K562 (cell line): Measurements from ENCODE around the gene ZNF407.

Source experiments
- CHD2 ChIP-seq: IDR thresholded peaks from 2 replicates; pipeline ENCODE4 v1.6.1; 2011; ENCODE audit warnings: low read depth, low read length
- EGR1 ChIP-seq: fragments of 450-650 bp; conservative IDR thresholded peaks from 2 replicates; pipeline ENCODE4 v1.6.1; 2017; ENCODE audit warnings: mild to moderate bottlenecking
- ETV6 ChIP-seq, 3 experiments: fragments of 150-350 bp in 1 of 3; sonication (generic) in 1 of 3; formaldehyde crosslinking in 1 of 3; IDR thresholded peaks; 2 replicates each; pipeline versions ENCODE4 v1.6.1 to v1.8.0; 2014 to 2022; ENCODE audit warnings: borderline replicate concordance in 2 of 3, low read depth in 2 of 3, antibody characterized with exemption in 1 of 3, low read length in 1 of 3, mild to moderate bottlenecking in 1 of 3, missing genetic modification reagents in 1 of 3
- HDAC2 ChIP-seq: fragments of 450-650 bp; IDR thresholded peaks from 2 replicates; pipeline ENCODE4 v1.6.1; 2016; ENCODE audit warnings: mild to moderate bottlenecking
- HNRNPUL1 ChIP-seq: fragments of 200-400 bp; formaldehyde crosslinking; IDR thresholded peaks from 2 replicates; pipeline ENCODE4 v1.6.1; 2017; ENCODE audit warnings: low read length
- JUN ChIP-seq, 2 experiments: sonication (generic) in 1 of 2; formaldehyde crosslinking in 1 of 2; IDR thresholded peaks; 2 replicates each; pipeline versions ENCODE4 v1.6.1 to v1.8.0; 2012 to 2022; ENCODE audit warnings: borderline replicate concordance in 2 of 2, mild to moderate bottlenecking in 2 of 2, improper control_type of control experiment in 1 of 2, low read depth in 1 of 2, low read length in 1 of 2, missing genetic modification reagents in 1 of 2
- KAT8 ChIP-seq: fragments of 450-650 bp; IDR thresholded peaks from 2 replicates; pipeline ENCODE4 v1.6.1; 2016; ENCODE audit warnings: low read depth, mild to moderate bottlenecking
- KLF16 ChIP-seq: IDR thresholded peaks from 2 replicates; pipeline ENCODE4 v1.6.1; 2016; ENCODE audit warnings: antibody characterized with exemption
- ZEB2 ChIP-seq: fragments of 450-650 bp; IDR thresholded peaks from 2 replicates; pipeline ENCODE4 v1.6.1; 2016
- TF ChIP-seq, protein P1 (sequence below): fragments of 200-800 bp; sonication (Bioruptor generic); IDR thresholded peaks from 2 replicates; pipeline ENCODE4 v1.6.1; 2016; ENCODE audit warnings: missing genetic modification characterization, missing compliant biosample characterization
- TF ChIP-seq, protein P2 (sequence below), 2 experiments: fragments of 450-650 bp in 1 of 2; sonication (generic) in 1 of 2; formaldehyde crosslinking in 1 of 2; IDR thresholded peaks in 1 of 2; conservative IDR thresholded peaks in 1 of 2; 2 replicates each; pipeline versions ENCODE4 v1.6.1 to v1.8.1; 2016 to 2023; ENCODE audit warnings: mild to moderate bottlenecking in 2 of 2, moderate library complexity in 2 of 2, inconsistent platforms in 1 of 2, missing genetic modification reagents in 1 of 2
- TF ChIP-seq, protein P3 (sequence below), 3 experiments: IDR thresholded peaks in 2 of 3; conservative IDR thresholded peaks in 1 of 3; 2 replicates each; pipeline ENCODE4 v1.5.1; 2011 to 2012; ENCODE audit warnings: low read length in 3 of 3, mild to moderate bottlenecking in 3 of 3, control low read depth in 2 of 3, improper control_type of control experiment in 1 of 3, inconsistent platforms in 1 of 3, low read depth in 1 of 3, mixed read lengths in 1 of 3, moderate library complexity in 1 of 3; ENCODE audit not compliant: insufficient read depth in 2 of 3

DNA sequence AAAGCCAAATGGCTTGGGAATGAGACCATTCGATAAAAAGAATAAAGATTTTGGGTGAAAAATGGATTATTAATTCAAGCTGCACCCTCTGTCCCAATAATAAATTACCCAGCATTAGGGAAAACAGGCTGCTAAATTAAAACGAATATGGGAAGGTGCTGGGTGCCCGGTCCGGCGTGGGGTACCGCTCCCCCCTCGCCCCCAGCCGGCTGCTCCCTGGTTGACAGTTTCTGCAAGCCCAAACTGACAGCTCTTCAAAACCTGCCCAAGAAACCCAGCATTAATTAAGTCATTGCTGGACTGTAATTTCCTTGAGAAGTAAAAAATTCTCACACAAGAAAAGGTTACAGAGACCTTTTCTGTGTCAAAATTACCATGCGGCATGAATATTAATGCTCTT, 512.6 kb downstream of the ZNF407 start:
- TF ChIP-seq EGR1 (no peak), ETV6 (IDR thresholded peaks at IDR 0.05; ENCODE audit: borderline replicate concordance in 1 of 2, low read depth in 2 of 2, low read length in 1 of 2) (no peak), ETV6 (CRISPR knock-in tag; IDR thresholded peaks at IDR 0.05; ENCODE audit: borderline replicate concordance) (no peak), KAT8 (no peak), HDAC2 (no peak), JUN (IDR thresholded peaks at IDR 0.05; ENCODE audit: borderline replicate concordance, low read depth, low read length) (no peak), JUN (CRISPR knock-in tag; IDR thresholded peaks at IDR 0.05; ENCODE audit: borderline replicate concordance) (no peak), CHD2 (no peak), HNRNPUL1 (no peak), ZEB2 (no peak), KLF16 (no peak)
- TF ChIP-seq, protein P1, sequence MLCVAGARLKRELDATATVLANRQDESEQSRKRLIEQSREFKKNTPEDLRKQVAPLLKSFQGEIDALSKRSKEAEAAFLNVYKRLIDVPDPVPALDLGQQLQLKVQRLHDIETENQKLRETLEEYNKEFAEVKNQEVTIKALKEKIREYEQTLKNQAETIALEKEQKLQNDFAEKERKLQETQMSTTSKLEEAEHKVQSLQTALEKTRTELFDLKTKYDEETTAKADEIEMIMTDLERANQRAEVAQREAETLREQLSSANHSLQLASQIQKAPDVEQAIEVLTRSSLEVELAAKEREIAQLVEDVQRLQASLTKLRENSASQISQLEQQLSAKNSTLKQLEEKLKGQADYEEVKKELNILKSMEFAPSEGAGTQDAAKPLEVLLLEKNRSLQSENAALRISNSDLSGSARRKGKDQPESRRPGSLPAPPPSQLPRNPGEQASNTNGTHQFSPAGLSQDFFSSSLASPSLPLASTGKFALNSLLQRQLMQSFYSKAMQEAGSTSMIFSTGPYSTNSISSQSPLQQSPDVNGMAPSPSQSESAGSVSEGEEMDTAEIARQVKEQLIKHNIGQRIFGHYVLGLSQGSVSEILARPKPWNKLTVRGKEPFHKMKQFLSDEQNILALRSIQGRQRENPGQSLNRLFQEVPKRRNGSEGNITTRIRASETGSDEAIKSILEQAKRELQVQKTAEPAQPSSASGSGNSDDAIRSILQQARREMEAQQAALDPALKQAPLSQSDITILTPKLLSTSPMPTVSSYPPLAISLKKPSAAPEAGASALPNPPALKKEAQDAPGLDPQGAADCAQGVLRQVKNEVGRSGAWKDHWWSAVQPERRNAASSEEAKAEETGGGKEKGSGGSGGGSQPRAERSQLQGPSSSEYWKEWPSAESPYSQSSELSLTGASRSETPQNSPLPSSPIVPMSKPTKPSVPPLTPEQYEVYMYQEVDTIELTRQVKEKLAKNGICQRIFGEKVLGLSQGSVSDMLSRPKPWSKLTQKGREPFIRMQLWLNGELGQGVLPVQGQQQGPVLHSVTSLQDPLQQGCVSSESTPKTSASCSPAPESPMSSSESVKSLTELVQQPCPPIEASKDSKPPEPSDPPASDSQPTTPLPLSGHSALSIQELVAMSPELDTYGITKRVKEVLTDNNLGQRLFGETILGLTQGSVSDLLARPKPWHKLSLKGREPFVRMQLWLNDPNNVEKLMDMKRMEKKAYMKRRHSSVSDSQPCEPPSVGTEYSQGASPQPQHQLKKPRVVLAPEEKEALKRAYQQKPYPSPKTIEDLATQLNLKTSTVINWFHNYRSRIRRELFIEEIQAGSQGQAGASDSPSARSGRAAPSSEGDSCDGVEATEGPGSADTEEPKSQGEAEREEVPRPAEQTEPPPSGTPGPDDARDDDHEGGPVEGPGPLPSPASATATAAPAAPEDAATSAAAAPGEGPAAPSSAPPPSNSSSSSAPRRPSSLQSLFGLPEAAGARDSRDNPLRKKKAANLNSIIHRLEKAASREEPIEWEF (CRISPR knock-in tag): no peak
- TF ChIP-seq, protein P2, sequence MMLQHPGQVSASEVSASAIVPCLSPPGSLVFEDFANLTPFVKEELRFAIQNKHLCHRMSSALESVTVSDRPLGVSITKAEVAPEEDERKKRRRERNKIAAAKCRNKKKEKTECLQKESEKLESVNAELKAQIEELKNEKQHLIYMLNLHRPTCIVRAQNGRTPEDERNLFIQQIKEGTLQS (IDR thresholded peaks at IDR 0.05): no peak
- TF ChIP-seq, protein P2 (CRISPR knock-in tag; conservative IDR thresholded peaks at IDR 0.05): no peak
- TF ChIP-seq, protein P3, sequence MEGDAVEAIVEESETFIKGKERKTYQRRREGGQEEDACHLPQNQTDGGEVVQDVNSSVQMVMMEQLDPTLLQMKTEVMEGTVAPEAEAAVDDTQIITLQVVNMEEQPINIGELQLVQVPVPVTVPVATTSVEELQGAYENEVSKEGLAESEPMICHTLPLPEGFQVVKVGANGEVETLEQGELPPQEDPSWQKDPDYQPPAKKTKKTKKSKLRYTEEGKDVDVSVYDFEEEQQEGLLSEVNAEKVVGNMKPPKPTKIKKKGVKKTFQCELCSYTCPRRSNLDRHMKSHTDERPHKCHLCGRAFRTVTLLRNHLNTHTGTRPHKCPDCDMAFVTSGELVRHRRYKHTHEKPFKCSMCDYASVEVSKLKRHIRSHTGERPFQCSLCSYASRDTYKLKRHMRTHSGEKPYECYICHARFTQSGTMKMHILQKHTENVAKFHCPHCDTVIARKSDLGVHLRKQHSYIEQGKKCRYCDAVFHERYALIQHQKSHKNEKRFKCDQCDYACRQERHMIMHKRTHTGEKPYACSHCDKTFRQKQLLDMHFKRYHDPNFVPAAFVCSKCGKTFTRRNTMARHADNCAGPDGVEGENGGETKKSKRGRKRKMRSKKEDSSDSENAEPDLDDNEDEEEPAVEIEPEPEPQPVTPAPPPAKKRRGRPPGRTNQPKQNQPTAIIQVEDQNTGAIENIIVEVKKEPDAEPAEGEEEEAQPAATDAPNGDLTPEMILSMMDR (IDR thresholded peaks at IDR 0.05 in 2 of 3, conservative IDR thresholded peaks at IDR 0.05 in 1 of 3; ENCODE audit: insufficient read depth in 2 of 3, low read depth in 1 of 3, low read length in 3 of 3): no peak
